Measurements from ENCODE around the gene SRGAP2B.
"Not testable (repeated sequence)": the region's sequence is repeated elsewhere in the genome, so short reads cannot be mapped to it uniquely, and the experiment has no call there.

GRCh38 chr1:145041519-145041918, 53.6 kb downstream of the SRGAP2B start:
- not testable (repeated sequence) for TF ChIP-seq ARNT (IDR thresholded peaks at IDR 0.05); L3MBTL2 (conservative IDR thresholded peaks at IDR 0.05); SP1 (IDR thresholded peaks at IDR 0.05); TARDBP (IDR thresholded peaks at IDR 0.05); HDGF (IDR thresholded peaks at IDR 0.05; ENCODE audit: borderline replicate concordance); ELF4 (IDR thresholded peaks at IDR 0.05); ZNF384 (IDR thresholded peaks at IDR 0.05); FOXK2 (IDR thresholded peaks at IDR 0.05)
